Activated CD8-positive, alpha-beta memory T cell treated with anti-CD3 and anti-CD28 coated beads, Interleukin-2, amount 50 U/mL, for 1 hour (primary cell): Measurements from ENCODE around the gene GPR78.

ENCODE experiments used
- DNase-seq: peaks from one replicate; pipeline ENCODE4 v3.0.0-alpha.2; 2020; ENCODE audit errors: extremely low read depth

The GPR78 gene

DNA sequence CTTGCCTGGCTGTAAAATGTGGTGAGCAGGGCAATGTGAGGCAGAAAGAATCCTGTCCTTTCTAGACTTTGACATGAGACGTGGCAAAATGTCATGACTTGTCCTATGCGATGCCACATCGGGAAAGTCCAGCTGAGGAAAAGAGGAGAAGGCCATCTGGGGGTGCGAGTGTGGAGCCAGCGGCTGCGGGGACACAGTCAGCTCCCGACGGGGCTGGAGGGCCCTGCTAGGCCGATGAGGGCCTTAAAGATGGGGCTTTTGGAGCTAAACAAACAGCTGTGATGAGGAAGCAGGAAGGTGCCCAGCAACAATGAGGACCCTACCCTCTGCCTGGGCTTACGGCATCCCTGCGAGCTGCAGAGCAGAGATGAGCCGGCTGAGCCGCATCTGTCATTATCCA lies 20.1 kb downstream of the GPR78 start:
- DNase-seq, result no peak

DNA sequence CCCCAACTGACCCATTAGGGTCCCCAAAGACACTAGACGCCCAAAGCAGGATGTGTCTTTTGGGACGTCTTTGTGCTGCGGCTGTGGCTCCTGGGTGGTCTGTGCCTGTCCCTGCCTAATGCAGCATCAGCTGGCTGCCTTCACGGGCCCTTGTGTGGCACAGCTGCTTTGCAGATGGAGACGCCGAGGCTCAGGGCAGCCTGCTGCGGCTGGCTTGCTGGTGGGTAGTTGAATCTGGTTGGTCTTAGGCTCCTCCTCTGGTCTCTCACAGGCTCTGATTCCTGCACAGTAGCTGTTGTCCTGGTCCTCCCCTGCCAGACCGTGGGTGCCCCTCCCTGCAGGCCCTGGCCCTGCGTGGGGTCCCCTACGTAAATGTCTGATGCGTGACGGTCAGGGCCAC lies 20.5 kb downstream of the GPR78 start:
- DNase-seq, result no peak

DNA sequence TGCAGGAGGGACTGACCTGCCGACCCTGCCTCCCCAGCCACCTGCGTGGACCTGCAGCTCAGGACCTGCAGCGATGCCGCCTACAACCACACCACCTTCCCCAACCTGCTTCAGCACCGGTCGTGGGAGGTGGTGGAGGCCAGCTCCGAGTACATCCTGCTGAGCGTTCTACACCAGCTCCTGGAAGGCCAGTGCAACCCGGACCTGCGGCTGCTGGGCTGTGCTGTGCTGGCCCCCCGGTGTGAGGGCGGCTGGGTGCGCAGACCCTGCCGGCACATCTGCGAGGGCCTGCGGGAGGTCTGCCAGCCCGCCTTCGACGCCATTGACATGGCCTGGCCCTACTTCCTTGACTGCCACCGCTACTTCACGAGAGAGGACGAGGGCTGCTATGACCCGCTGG lies 20.9 kb downstream of the GPR78 start:
- DNase-seq, result no peak

DNA sequence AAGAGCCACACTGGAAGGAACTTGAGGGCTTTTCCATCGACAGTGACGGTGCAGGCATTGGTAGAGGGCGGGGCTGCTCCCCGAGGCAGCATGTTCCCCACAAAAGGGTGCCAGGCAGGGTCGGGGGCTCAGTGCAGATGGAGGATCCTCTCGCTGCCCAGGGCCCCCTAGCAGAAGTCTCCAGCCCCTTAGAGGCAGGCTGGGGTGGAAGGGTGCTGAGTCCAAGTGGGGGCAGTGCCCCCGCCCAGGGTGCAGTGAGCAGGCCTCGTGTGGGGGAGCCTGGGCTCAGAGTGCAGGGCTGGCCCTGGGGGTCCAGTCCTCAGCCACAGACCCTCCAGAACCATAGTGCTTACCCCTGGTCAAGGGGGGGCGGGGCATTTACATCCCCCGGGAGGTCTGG lies 21.4 kb downstream of the GPR78 start:
- DNase-seq, result no peak

DNA sequence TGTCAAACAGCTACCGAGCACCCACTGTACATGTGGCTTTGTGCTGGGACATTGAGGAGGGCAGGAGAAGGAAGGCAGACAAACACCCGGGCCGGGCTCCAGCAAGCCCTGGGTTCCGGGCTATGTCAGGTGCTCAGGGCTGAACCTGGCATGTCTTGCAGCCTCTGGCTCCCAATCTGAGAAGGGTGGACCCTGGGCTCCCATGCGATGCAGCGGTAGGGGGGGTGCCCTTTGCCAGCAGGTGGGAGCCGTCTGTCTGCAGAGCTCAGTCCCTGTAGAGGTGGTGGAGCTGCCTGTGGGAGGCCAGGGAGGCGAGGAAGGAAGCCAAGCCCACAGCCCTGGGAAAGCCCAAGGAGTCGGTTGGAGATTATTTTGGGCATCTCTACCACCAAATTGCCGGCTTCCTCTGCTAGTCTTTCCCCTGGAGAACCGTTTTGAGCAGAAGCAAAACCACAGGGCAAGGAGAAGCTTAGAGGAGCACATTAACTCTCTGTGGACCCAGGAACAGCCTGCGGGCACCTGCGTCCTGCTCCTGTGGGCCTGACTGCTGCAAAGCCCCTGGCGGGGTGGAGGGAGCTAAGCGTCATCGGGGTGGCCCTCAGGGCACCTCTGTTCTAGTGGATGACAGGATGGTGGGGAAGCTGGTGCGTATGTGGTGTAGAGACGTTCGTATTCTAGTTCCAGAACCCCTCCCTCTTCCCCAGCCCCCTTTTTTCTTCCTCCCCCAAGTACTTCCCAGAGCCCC lies 22.7 kb downstream of the GPR78 start:
- DNase-seq, result no peak

DNA sequence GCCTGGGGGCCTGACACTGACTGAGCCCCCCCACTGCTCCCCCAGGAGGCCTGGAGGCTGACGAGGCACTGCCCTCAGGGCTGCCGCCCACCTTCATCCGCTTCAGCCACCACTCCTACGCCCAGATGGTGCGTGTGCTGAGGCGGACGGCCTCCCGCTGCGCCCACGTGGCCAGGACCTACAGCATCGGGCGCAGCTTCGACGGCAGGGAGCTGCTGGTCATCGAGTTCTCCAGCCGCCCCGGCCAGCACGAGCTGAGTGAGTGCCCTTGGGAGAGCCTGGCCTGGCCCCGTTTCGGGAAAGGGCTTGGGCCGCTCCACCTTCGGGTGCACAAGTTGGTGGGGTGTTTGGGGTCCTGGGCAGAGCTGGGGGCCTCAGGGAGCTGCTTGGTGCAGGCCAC lies 23.7 kb downstream of the GPR78 start:
- no peak for DNase-seq

DNA sequence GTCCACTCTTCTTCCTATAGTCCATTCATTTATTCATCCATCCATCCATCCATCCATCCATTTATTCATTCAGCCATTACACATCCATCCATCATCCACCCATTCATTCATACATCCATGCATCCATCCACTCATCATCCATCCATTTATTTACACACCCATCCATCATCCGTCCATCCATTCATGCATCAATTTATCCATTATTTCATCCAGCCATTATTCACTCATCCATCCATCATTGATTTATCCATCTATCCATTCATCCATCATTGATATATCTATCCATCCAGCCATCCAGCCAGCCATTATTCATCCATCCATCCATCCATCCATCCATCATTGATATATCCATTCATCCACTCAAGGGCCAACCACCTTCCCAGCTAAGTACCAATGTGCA lies 25.1 kb downstream of the GPR78 start:
- DNase-seq, result no peak

DNA sequence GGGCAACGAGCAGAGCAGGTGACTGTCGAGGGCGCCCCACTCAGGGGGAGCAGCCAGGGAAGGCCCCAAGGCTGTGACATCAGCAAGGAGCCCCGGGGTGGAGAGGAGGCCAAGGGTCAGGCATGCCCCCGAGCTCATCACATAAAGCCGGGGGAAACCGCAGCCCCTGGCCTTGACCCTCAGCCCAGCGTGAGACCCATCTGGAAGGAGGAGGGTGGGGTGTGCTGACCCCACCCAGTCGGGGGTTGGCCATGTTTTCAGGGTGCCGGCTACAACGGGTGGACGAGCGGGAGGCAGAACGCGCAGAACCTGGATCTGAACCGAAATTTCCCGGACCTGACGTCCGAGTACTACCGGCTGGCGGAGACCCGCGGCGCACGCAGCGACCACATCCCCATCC lies 26.3 kb downstream of the GPR78 start:
- no peak for DNase-seq

DNA sequence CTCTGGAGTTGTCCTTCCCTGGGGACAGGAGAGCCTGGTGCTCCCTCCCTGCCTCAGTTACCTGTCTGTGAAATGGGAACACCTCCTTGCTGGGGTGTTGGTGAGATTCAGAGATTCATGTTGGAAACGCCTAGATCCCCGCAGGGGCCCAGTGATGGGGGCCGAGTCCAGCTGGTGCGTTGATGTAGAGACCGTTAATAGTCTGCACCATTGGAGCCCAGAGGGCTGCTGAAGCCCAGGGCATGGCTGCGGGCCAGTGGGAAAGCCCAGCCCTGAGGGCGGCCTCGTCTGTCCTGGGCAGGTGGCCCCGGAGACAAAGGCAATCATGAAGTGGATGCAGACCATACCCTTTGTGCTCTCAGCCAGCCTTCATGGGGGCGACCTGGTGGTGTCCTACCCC lies 26.8 kb downstream of the GPR78 start:
- no peak for DNase-seq

DNA sequence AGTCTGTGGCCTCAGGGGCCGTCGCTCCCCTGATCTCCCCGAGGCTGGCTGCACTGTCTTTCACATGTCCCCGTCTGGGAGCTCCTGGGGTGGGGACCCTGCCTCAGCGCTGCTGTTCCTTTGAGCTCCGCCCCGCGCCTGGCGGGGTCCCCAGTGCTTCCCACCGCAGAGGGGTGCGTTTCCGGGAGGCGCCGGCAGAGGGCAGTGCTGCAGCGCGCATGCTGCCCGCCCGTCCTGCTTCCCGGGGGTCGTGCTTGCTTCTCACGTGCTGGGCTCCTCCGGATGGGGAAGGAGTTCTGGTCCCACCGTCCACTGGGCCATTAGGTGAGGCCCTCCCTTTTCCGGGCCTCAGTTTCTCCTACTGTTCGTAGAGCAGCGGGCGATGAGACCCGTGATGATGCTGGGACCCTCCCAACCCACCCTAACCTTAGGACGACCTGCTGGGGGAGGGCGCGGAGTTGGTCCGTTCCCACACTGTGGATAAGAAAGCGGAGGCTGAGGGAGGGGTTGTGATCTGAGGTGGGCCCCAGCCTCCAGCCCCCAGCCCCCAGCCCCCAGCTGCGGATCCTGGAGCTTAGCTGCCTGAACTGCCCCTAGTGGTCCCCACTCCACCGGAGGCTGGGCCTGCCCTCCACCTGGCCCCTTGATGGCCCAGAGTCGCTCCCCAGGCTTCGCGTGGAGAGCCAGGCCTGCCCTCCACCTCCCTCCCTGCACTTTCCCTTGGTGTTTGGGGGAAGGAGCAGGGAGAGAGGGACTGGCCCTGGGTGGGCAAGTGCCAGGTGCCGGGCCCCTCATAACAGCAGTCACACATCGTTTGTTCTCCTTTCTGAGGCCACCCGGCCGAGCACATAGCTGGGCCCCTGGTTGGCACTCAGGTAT lies 27.6 kb downstream of the GPR78 start:
- no peak for DNase-seq

DNA sequence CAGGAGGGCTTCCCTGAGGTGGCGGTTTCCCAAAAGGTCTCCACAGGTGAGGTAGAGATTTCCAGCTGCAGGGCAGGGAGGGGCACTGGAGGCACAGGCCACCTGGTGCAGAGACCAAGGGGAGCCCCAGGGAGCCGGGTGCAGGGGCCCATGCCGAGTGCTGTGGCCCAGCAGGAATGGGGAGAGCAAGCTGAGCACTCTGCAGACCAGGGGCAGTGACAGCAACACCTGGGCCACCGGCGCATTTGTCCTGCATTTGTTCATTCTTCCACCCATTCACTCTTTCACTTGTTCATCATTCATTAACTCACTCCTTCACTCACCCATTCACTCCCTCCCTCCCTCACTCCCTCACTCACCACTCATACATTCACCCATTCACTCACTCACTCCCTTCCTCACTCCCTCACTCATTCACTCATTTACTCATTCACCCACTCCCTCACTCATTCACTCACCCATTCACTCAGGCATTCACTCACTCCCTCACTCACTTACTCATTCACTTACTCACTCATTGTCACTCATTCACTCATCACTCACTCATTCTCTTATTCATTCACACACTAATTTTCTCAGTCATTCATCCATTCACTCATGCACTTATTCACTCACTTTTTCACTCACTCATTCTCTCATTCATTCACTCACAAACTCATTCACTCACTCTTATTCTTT lies 28.7 kb downstream of the GPR78 start:
- DNase-seq, result no peak

DNA sequence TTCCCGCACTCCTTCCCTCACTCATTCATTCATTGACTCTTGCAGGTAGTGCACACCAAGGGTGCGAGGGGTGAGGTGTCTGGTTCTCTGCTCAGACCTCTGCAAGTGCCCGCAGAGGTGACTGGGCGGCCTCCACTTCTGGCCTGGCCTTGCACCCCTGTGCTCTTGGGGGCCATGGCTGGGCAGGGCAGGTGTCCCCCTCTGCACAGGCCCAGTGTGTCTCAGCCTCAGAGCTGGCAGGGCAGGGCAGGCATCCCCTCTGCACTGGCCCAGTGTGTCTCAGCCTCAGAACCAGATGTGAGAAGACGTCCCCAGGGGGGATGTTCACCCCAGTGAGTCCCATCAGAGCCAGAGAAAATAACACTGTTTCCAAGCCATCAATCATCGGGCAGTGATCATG lies 29.2 kb downstream of the GPR78 start:
- no peak for DNase-seq

DNA sequence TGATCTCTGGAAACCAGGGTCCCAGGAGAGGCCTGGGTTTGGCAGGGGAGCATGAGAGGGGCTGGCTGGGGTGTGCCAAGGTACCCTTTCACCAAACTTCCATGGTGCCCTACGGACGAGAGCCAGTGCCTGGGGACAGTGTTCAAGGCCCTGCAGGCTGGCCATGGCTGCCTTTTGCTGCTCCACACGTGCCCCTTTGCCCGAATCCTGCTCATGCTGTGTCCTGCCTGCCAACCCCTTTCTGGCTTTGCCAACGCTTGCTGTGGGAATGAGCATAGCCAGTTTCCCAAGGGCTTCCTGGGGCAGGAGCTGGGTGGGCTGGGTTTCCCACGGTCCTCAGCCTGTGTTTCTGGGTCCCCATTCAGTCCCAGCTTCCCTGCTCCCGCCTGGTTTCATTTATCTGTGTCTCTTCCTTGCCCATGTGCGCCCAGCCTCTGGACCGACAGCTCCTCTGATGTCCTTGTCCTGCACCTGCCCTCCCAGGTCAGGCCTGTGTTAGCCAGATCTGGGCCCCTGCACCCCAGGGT lies 29.7 kb downstream of the GPR78 start:
- DNase-seq, result no peak

DNA sequence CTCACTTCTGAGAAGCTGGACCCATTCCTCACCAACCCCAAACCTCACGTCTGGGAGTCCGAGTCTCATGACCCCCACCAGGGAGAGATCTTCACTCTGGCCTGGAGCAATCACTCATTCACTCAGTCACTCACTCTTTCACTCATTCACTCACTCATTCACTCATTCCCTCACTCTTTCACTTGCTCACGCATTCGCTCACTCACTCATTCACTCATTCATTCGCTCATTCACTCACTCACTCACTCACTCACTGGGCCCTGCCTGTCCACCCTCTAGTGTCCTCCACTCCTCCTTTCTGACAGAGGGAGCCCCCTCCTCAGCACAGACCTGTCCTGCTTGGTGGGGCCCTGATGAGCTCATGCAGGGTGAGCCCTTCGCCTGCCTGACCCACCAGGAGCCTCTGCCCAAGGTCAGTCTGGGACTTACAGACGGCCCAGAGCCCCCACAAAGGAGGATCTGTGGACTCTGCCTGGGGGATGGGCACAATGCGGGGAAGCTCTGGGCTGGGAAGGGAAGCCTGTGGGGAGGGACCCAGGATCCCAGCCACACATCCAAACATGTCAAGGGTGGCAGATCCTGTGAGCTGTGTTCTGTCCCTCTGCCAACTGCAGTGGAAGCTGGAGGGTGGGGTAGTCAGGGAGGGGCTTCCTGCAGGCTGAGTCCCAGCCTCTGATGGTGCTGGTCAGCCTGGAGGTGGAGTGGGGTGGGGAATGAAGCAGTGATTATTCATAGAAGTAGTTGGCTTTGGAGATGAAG lies 30.8 kb downstream of the GPR78 start:
- no peak for DNase-seq

DNA sequence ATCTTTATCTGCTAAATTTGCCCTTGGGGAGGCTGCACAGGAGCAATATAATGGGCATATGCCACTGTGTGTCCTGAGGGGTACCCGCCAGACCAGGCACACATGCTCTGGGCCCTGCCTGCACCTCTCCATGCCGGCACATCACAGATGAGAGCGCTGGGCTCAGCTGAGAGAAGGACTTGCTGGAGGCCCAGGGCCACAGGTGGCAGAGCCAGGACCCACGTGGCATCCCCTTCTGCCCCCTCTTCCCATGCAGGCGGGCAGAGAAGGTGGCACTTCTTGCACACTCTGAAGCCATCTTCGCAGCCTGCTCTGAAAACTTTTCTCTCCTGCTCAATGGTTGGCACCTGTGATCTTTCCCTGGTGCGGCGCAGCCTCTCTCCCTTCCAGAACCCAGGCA lies 32.5 kb downstream of the GPR78 start:
- DNase-seq, result no peak

DNA sequence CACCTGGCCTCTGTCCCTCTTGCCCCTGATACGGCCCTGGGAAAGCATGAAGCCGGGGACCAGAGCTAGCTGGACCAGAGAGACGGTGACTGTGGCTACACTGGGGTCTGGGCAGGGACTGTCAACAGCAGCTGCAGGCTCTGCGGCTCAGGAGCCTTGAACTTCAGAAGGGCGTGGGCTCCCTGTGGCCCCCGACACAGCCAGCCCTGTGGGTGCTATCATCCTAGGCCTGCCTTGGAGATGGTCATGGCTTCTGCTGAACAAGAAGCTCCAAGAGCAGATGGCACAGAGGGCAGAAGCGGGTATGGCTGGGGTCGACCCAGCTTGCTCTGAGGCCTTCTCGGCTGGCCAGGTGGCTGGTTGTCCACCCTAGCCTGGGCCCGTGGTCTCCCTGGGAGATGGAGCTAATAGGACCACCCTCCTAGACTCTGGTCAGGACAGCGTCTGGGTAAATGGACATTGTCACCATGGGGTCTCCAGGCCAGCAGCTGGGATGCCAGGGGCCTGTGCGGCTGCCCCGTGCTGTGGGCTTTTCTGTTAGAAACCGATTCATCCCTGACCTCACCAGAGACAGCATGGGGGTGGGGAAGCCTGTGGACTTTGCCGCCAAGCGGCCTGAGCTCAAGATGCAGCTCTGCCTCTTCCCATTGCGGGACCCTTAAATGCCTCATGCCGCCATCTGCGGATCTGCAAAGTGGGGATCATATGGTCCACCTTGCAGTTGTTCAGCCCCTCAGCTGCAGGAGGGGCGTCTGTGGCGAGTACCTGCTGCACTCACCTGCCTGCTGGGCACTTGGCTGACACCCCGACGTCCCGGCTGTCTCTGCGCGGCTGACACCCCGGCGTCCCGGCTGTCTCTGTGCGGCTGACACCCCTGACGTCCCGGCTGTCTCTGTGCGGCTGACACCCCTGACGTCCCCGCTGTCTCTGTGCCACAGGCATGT lies 33.5 kb downstream of the GPR78 start:
- DNase-seq, result no peak

DNA sequence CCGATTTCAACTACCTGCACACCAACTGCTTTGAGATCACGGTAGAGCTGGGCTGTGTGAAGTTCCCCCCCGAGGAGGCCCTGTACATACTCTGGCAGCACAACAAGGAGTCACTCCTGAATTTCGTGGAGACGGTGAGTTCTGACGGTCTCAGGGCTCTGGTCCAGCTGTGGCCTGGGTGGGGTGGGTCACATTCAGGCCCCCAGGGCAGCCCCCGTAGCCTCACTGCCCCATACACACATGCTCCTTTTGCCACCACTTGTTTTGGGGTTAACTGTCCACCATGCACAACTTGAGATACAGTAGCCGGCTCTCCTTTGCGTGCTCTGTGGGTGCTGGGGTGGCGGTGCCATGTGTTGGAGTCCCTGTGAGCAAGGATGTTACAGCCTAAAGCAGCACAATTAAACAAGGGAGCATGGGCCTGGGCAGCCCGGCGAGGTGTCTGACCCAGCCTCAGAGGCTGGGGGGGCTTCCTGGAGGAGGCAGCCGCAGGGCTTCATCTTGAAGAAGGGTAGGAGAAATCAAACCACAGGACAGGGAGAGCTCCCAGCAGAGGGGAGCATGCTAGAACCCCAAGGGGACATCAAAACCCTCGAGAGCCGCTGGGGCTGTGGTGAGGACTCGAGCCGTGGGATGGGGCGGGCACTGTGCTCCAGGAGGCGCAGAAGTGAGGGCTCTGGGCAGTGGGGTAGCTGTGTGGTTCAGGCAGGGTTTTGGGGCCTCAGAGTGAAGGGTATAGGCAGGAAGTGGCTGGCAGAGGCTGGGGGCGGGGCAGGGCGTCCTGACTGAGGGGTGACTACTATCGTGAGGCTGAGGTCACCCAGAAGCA lies 34.4 kb downstream of the GPR78 start:
- no peak for DNase-seq

DNA sequence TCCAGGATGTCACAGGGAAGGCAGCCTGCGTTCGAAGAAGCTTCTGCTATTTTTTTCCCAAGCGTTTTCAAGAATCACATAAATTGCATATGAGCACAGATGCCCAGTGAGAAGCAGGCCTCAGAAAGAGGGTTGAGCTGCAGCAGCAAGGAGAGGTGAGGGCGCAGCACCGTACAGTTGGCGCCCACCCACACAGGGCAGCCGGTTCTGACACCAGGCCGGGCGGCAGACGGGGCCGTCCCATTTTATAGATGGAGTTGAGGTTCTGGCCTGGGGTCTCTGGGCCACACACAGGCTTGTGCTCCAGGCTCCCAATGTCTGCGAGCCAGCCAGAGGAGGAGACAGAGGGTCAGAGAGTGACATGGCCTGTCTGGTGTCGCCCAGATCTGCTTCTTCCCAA lies 35.2 kb downstream of the GPR78 start:
- DNase-seq, result no peak

DNA sequence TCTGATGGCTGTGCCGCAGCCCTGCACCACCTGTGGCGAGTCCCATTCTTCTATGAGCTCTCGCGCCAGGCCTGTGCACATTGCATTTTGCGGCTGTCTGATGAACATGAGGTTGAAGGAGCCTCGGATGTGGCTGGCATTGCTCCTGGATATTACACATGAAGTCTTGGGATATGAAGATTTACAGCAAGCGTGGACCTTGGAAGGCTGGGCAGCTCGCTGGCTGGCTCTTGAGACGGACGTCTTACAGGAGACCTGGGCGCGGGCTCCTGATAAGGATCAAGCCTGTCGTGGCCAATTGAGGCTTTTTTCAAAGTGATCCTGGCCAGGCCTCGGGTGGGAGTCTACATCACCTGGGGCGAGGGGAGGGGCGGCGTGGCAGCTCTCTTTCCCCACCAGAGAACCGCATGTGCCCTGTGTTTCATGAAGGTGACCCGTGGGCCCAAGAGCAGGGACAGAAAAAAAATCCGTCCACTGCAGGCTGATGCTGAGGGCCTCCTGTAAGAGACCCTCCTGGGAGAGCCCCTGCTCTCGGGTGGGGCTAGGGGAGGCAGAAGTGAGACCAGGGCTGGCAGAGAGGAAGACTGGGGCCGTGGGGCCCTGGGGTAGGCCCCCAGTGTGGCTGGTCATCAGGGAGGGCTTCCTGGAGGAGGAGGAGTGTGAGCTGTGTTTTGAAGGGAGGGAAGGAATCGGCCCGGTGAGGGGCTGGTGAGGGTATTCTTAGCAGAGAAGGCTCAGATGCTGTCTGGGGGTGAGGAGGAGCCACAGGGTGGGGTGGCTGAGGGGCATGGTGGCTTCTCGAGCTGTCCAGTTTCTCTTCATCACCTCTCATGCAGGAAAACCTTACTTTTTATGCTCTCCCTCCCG lies 36.0 kb downstream of the GPR78 start:
- DNase-seq, result no peak
